Natural killer cell (primary cell): ENCODE results near the gene MARCHF4. TPM values are rescaled to one million over a fixed set of nuclear protein-coding genes. Genes with fewer than 3 reads are reported as not detected.

Experiments used
- ATAC-seq, 3 donors: fragments of 150-1000 bp in 2 of 3; fragments of 200-7000 bp in 1 of 3; cut with Tn5 transposase; 1 replicate in 1 of 3; 2 replicates in 2 of 3; pipeline ENCODE4 v1.10.0; 2021; ENCODE audit warnings: mild to moderate bottlenecking in 2 of 3, moderate library complexity in 2 of 3
- DNase-seq, 2 donors: peaks; one replicate each; pipeline versions ENCODE4 v3.0.0 to v3.0.0-alpha.2; 2013 to 2021; ENCODE audit warnings: mixed read lengths in 1 of 2
- H3K27ac ChIP-seq: one replicate; pipeline ENCODE4 v1.5.1; 2013; ENCODE audit warnings: mild to moderate bottlenecking, low read length
- H3K27me3 ChIP-seq: one replicate; pipeline ENCODE4 v1.6.1; 2013; ENCODE audit warnings: low read length; ENCODE audit not compliant: control insufficient read depth, insufficient read depth
- H3K36me3 ChIP-seq: one replicate; pipeline ENCODE4 v1.6.1; 2013; ENCODE audit warnings: low read length; ENCODE audit not compliant: control insufficient read depth, insufficient read depth
- H3K4me1 ChIP-seq: one replicate; pipeline ENCODE4 v1.6.1; 2013; ENCODE audit warnings: low read length; ENCODE audit not compliant: control insufficient read depth, insufficient read depth
- H3K4me3 ChIP-seq: one replicate; pipeline ENCODE4 v1.5.1; 2013; ENCODE audit warnings: low read length
- H3K9me3 ChIP-seq: one replicate; pipeline ENCODE4 v1.6.1; 2013; ENCODE audit warnings: low read length; ENCODE audit not compliant: control insufficient read depth, insufficient read depth
- H3K27ac Mint-ChIP-seq, 2 donors: one replicate each; pipeline ENCODE4 v1.8.0; 2022; ENCODE audit warnings: mild to moderate bottlenecking in 2 of 2, mixed read lengths in 2 of 2, moderate library complexity in 1 of 2
- H3K27me3 Mint-ChIP-seq, 2 donors: one replicate each; pipeline ENCODE4 v1.8.0; 2022; ENCODE audit warnings: low read depth in 2 of 2, mixed read lengths in 2 of 2
- H3K36me3 Mint-ChIP-seq: one replicate; pipeline ENCODE4 v1.8.0; 2022; ENCODE audit warnings: mixed read lengths
- H3K4me1 Mint-ChIP-seq, 2 donors: one replicate each; pipeline ENCODE4 v1.8.0; 2022; ENCODE audit warnings: mixed read lengths in 2 of 2
- H3K4me3 Mint-ChIP-seq: one replicate; pipeline ENCODE4 v1.8.0; 2022; ENCODE audit warnings: mild to moderate bottlenecking, moderate library complexity, mixed read lengths
- H3K9me3 Mint-ChIP-seq, 2 donors: one replicate each; pipeline ENCODE4 v1.8.0; 2022; ENCODE audit warnings: mixed read lengths in 2 of 2
- WGBS: methylation state at CpG from one replicate; pipeline ENCODE4 v1.1.7; 2013; ENCODE audit warnings: missing lambda C conversion rate; ENCODE audit not compliant: insufficient coverage; 5-methylcytosine and 5-hydroxymethylcytosine counted together
- intact Hi-C: fragments of 100-400 bp; cut with micrococcal nuclease; formaldehyde crosslinking; loops from one replicate; pipeline ENCODE4 v1.14.2; 2022
- total RNA-seq, 4 donors: library from RNA; stranded (reverse); fragments of 120-200 nt in 1 of 4; gene quantifications; one replicate each; pipeline versions ENCODE4 v1.2.3 to v1.2.4, GENCODE V29; 2013 to 2022
- TF ChIP-seq, protein P1 (sequence below): fragments of 200-600 bp; IDR thresholded peaks from one replicate; pipeline ENCODE4 v1.8.0; 2022; ENCODE audit warnings: antibody characterized with exemption

MARCHF4 gene
- total RNA-seq, 3 donors from 2014 or later (not counting 1 experiment from before 2014, with no cell fraction given): not detected

DNA sequence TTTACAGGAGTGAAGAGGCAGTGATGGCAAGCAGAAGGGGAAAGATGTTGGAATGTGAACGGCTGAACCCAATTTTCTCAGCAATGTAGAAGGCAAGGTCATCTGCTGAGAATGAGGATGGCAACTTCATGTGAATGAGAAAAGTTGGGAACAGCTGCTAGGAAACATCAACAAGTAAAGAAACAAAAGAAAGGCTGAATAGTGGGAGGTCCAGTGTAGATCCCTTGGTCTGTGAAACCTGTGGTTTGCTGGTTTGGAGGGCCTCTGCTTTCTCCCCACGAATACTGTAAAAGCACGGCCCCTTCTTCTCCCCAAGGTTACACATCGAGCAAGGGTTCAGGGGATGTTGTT lies 27.4 kb downstream of the MARCHF4 start:
- Mint-ChIP-seq H3K9me3 (no peaks in the 10 kb centered on the region), H3K36me3 (no peaks in the 10 kb centered on the region), H3K27ac (no peak overlapping the region), H3K4me1 (peaks cover 27 to 41% of the 10 kb centered on the region in 2 donors), H3K27me3 (no peaks in the 10 kb centered on the region), H3K4me3 (no peak overlapping the region)
- 78% methylated on average over 4 of the region's 4 CpGs for WGBS
- peaks cover 12% of the 10 kb centered on the region for H3K4me1 ChIP-seq
- H3K9me3 ChIP-seq: no peaks in the 10 kb centered on the region
- no peak for ATAC-seq
- TF ChIP-seq, protein P1, sequence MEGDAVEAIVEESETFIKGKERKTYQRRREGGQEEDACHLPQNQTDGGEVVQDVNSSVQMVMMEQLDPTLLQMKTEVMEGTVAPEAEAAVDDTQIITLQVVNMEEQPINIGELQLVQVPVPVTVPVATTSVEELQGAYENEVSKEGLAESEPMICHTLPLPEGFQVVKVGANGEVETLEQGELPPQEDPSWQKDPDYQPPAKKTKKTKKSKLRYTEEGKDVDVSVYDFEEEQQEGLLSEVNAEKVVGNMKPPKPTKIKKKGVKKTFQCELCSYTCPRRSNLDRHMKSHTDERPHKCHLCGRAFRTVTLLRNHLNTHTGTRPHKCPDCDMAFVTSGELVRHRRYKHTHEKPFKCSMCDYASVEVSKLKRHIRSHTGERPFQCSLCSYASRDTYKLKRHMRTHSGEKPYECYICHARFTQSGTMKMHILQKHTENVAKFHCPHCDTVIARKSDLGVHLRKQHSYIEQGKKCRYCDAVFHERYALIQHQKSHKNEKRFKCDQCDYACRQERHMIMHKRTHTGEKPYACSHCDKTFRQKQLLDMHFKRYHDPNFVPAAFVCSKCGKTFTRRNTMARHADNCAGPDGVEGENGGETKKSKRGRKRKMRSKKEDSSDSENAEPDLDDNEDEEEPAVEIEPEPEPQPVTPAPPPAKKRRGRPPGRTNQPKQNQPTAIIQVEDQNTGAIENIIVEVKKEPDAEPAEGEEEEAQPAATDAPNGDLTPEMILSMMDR: no peak
- no peak overlapping the region for H3K4me3 ChIP-seq
- intact Hi-C loops: no loop called here
- no peaks in the 10 kb centered on the region for H3K27me3 ChIP-seq
- no peaks in the 10 kb centered on the region for H3K36me3 ChIP-seq
- no peak overlapping the region for H3K27ac ChIP-seq
- DNase-seq: no peak

DNA sequence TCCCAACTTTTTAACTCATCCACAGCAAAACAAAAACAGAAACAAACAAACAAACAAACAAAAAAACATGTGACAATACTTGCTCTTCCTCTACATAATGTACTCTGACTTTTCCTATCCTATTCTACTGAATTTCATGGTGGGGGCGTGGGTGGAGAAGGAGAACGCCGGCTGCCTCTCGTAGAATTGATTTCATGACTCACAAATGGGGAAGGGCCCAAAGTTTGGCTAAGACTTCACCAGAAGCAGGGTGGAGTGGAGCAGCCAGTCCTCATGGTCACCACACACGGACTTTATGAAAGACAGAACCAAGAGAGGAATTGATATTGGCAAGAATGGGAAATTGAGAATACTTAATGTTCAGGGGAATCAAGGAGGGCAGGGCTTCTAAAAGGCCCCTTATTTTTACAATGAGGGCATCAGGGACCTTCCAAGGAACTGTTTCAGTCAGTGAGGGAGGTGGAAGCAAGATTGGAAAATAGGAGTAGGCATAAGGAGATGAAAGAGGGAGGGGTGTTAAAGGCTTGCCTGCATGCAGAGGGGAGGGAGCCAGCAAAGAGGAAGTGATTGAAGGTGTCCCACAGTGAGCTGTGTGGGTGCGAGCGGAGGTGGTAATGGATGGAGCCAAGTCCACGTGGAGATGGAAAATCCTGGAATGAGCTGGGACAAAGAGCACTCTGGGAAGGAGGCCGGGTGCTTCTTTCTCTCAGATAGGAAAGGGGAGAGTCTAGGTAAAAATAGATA lies 27.9 kb downstream of the MARCHF4 start:
- H3K9me3 Mint-ChIP-seq: no peaks in the 10 kb centered on the region
- no peak overlapping the region for H3K27ac Mint-ChIP-seq
- DNase-seq: no peak
- no peak overlapping the region for H3K4me3 Mint-ChIP-seq
- peaks cover 22 to 38% of the 10 kb centered on the region in 2 donors for H3K4me1 Mint-ChIP-seq
- WGBS: 89% methylated on average over 9 of the region's 9 CpGs
- TF ChIP-seq, protein P1: no peak
- H3K27me3 Mint-ChIP-seq: no peaks in the 10 kb centered on the region
- Histone ChIP-seq H3K27me3 (no peaks in the 10 kb centered on the region), H3K4me1 (peaks cover 7% of the 10 kb centered on the region), H3K4me3 (no peak overlapping the region), H3K36me3 (no peaks in the 10 kb centered on the region), H3K9me3 (no peaks in the 10 kb centered on the region), H3K27ac (no peak overlapping the region)
- H3K36me3 Mint-ChIP-seq: no peaks in the 10 kb centered on the region
- intact Hi-C loops: no loop called here
- ATAC-seq: no peak

DNA sequence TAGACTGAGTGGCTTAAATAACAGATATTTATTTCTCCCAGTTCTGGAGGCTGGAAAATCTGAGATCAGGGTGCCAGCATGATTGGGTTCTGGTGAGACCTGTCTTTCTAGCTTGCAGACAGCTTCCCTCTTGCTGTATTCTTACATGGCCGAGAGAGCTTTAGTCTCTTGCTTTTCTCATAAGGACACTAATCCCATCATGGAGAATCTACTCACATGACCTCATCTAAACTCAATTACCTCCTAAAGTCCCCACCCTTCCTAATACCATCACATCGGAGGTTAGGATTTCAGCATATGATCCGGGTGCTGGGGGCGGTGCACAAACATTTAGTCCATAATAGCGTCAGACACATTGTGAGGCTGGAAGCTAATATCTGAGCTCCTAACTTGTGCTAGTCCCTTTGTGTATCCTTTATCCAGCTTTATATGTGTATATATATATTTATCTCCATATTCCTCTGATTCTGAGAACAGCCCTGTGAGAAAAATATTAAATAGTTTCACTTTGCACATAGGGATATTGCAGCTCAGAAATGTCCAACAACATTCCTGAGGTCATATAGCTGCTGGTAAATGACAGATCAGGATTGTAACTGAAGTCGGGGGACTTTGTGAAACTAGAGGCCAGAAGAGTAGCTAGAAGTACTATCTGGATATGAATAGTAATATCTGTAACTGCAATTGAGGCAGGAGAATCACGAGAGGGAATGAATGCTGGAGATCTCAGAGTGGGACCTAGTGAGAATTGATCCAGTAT lies 28.9 kb downstream of the MARCHF4 start:
- H3K36me3 ChIP-seq: no peaks in the 10 kb centered on the region
- H3K27me3 ChIP-seq: no peaks in the 10 kb centered on the region
- H3K27ac ChIP-seq: no peak overlapping the region
- 92% methylated on average over 7 of the region's 7 CpGs for WGBS
- H3K27ac Mint-ChIP-seq: no peak overlapping the region
- DNase-seq (no peak), ATAC-seq (no peak)
- intact Hi-C loops: no loop called here
- no peak overlapping the region for H3K4me3 ChIP-seq
- H3K9me3 ChIP-seq: no peaks in the 10 kb centered on the region
- no peaks in the 10 kb centered on the region for H3K27me3 Mint-ChIP-seq
- no peaks in the 10 kb centered on the region for H3K9me3 Mint-ChIP-seq
- peaks cover 12 to 30% of the 10 kb centered on the region in 2 donors for H3K4me1 Mint-ChIP-seq
- H3K4me1 ChIP-seq: peaks cover 3% of the 10 kb centered on the region
- H3K36me3 Mint-ChIP-seq: no peaks in the 10 kb centered on the region
- no peak overlapping the region for H3K4me3 Mint-ChIP-seq
- TF ChIP-seq, protein P1: no peak
